ENCODE measurements around the gene SLC30A4. TPM values are rescaled to one million over a fixed set of nuclear protein-coding genes. Genes with fewer than 3 reads are reported as not detected.

Gene SLC30A4
- total and polyA plus RNA-seq, 12 donors = 1.4 to 4.5 (median 3.0) TPM

DNA sequence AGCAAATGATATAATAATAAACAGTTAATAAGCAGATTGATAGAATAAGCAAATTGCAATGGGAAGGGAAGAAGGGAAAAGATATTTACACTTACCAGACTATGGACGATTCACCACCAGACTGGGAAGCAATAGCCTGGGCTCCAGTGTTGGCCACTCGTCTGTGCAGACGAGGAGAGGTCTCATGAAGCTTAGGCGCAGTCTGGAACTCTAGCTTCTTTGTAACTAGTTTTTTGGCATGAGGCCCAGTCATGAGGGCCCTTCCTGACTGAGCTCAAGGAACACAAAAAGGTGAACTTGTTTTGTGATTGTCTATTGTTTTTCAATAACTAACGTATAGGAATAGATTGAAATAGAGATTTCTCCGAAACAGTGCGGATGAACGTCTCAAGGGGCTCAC, 80.9 kb downstream of the SLC30A4 start:
- WGBS, 2 donors = 60 to 67% methylated on average over 8 of the region's 8 CpGs
- intact Hi-C loops (cut with DNase I) = no loop called here
- Histone ChIP-seq H3K36me3 (no peaks in the 10 kb centered on the region), H3K4me3 (peak overlapping the region in 1 of 10 donors; percentile 0), H3K27me3 (no peaks in the 10 kb centered on the region), H3K4me1 (peaks cover 0 to 15% (median 0%) of the 10 kb centered on the region in 9 donors), H3K9me3 (no peaks in the 10 kb centered on the region), H3K27ac (peak overlapping the region in 2 of 10 donors; percentile 34 to 40)
- DNase-seq (peak in 1 of 2 donors; percentile 22), ATAC-seq (peak in 5 of 8 donors; percentile 49 to 73 (median 67))
- TF ChIP-seq CTCF (IDR thresholded peaks at IDR 0.05) = no peak

GRCh38 chr15:45441036-45441435, 81.5 kb downstream of the SLC30A4 start:
- Histone ChIP-seq H3K4me1 (peaks cover 0 to 13% (median 0%) of the 10 kb centered on the region in 9 donors), H3K4me3 (peak overlapping the region in 1 of 10 donors; percentile 0), H3K36me3 (no peaks in the 10 kb centered on the region), H3K27me3 (no peaks in the 10 kb centered on the region), H3K27ac (no peak overlapping the region), H3K9me3 (no peaks in the 10 kb centered on the region)
- DNase-seq (no peak), ATAC-seq (no peak)
- TF ChIP-seq CTCF (IDR thresholded peaks at IDR 0.05) = no peak
- intact Hi-C loops (cut with DNase I) = no loop called here

DNA sequence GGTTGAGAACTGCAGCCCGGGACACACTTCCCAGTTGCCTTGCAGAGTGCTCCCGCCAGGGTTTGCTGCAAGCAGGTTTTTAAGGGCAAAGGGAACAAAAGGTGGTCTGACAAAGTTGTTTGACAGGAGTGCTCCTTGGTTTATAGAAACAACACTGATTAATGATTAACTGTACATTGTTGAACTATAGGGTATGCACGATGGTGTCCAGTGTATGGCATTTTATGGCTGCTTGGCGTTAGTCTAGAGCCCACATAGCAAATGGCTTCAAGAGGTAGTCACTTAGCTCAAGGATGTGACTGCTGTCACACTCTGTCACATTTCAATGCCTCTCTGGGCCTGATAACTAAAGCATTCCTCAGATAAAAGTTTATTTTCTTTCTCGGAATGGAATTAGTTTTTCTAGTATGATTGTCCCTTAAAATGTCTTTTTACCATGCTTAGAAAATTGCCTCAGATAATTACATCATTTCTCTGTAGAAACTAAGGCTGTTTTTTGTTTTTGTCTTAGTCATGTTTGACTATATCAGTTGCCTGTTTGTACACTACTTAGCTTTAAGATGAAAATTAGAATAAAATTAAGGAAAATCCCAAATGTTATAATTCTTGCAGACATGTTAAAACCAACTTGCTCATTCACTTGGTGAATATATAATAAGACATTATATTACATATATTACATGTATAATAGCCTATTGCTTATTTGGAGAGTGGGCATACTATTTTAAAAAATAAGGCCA, 82.9 kb downstream of the SLC30A4 start:
- 57 to 63% methylated on average over 5 of the region's 5 CpGs for WGBS, 2 donors
- DNase-seq = no peak
- Histone ChIP-seq H3K9me3 (no peaks in the 10 kb centered on the region), H3K27ac (no peak overlapping the region), H3K36me3 (no peaks in the 10 kb centered on the region), H3K4me3 (no peak overlapping the region), H3K27me3 (no peaks in the 10 kb centered on the region), H3K4me1 (no peaks in the 10 kb centered on the region)
- no peak for ATAC-seq
- TF ChIP-seq CTCF (IDR thresholded peaks at IDR 0.05) = no peak
- intact Hi-C loops (cut with DNase I) = no loop called here

DNA sequence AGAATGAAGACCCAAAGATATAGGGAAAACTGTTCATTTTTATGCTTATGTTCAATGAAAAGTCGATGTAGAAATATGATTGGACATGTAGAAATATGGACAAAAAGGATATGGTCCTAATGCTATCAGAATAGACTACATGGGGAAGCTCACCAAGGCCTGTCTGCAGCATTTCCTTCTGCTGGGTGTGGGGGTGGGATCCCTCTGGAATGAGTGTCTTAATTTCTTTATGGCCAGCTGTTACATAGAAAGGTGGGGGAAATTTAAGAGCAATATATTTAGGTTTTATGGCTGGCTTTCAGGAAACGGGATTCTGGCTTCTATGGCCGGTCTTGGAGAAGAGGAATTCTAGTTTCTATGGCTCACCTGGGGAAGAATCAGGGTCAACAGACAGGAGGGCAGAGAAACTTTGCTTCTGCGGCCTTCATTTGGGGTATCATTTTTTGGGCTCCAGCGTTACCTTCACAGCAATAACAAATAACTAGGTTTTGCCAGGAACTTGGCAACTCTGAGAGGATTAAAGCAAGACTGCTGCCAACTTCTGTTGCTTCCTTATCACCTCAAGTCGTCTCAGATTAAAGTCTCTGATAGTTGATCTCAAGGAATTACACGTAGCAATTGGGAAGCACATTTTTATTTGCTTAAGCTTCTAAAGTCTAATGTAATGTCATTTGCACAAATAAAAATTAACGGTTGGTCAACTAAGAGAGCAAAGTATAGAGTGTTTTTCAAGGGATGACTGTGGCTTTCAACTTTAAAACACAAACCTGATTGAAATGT, 87.2 kb downstream of the SLC30A4 start:
- H3K27ac ChIP-seq = no peak overlapping the region
- DNase-seq (no peak), ATAC-seq (no peak)
- no peak overlapping the region for H3K4me3 ChIP-seq
- H3K27me3 ChIP-seq = peaks cover 0 to 9% (median 2%) of the 10 kb centered on the region in 7 donors
- 71 to 72% methylated on average over 8 of the region's 8 CpGs for WGBS, 2 donors
- intact Hi-C loops (cut with DNase I) = no loop called here
- no peak for TF ChIP-seq CTCF (IDR thresholded peaks at IDR 0.05)
- peaks cover 0 to 5% (median 2%) of the 10 kb centered on the region in 9 donors for H3K4me1 ChIP-seq
- no peaks in the 10 kb centered on the region for H3K36me3 ChIP-seq
- no peaks in the 10 kb centered on the region for H3K9me3 ChIP-seq

All from heart right ventricle (tissue), 16 donors.